ENCODE measurements around the gene FSD1L. TPM values are rescaled to one million over a fixed set of nuclear protein-coding genes. Genes with fewer than 3 reads are reported as not detected.

Gene FSD1L
- total RNA-seq, 2 donors from 2014 or later = 0.66 to 6.0 TPM

DNA sequence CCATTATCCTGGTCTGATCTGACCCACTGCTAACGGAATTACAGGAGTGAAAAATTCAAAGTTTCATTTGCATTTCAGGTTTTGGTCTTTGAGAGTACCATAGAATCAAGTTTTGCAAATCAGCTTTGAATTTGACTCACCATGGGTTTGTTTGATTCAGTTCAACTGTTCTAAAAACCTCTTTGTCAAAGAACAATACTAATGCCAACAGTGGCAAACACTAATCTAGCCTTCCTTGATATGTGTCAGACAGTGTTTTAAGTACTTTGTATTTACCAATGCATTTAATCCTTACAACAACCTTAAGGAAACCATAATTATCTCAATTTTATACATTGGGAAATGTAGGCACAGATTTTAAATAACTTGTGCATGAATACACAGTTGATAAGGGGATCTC lies 10.1 kb upstream of the FSD1L start:
- TF ChIP-seq POLR2A (IDR thresholded peaks at IDR 0.05) = no peak
- TF ChIP-seq, protein P1, sequence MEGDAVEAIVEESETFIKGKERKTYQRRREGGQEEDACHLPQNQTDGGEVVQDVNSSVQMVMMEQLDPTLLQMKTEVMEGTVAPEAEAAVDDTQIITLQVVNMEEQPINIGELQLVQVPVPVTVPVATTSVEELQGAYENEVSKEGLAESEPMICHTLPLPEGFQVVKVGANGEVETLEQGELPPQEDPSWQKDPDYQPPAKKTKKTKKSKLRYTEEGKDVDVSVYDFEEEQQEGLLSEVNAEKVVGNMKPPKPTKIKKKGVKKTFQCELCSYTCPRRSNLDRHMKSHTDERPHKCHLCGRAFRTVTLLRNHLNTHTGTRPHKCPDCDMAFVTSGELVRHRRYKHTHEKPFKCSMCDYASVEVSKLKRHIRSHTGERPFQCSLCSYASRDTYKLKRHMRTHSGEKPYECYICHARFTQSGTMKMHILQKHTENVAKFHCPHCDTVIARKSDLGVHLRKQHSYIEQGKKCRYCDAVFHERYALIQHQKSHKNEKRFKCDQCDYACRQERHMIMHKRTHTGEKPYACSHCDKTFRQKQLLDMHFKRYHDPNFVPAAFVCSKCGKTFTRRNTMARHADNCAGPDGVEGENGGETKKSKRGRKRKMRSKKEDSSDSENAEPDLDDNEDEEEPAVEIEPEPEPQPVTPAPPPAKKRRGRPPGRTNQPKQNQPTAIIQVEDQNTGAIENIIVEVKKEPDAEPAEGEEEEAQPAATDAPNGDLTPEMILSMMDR (IDR thresholded peaks at IDR 0.05) = no peak
- Histone ChIP-seq H3K36me3 (replicated peaks in 1 of 2; ENCODE audit: insufficient read depth in 1 of 2, low read depth in 2 of 2) (no peaks in the 10 kb centered on the region), H3K27ac (peak overlapping the region in 3 of 4 donors; percentile 27 to 49 (median 33)), H3K27me3 (no peaks in the 10 kb centered on the region), H3K4me1 (peaks cover 20% of the 10 kb centered on the region), H3K4me3 (no peak overlapping the region), H3K9me3 (no peaks in the 10 kb centered on the region)
- intact Hi-C loops (cut with DNase I) = no loop called here
- DNase-seq (no peak), ATAC-seq (no peak)
- 82 to 87% methylated on average over 1 of the region's 1 CpG for WGBS, 2 donors

DNA sequence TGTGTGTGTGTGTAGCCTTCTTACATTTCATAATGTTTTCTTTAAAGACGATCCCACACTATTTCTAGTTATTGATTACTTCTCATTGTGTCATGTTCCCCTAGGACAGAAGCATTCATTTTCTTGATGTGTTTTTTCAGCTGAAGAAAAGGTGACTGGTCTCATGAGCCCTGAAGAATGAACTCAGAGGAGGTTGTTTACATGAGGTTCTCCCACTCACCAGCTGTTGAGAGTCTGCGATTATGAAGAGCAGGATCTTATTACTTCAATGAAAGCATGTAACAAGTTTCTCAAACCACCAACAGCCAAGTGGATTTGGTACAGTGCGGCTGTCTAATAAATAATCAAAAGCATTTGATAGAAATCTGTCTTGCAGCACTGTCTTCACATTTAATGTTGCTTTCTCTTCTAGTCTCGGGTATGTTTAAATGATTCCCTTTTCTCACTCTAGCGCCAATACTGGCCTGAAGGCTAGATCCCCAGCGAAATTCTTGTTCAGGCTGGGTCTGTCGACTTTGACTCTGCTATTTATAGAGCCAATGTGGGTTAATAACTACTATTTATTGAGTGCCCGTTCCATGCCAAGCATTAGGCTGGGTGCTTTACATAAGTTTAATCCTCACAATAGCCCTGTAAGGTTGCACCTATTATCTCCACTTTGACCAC lies 9.6 kb upstream of the FSD1L start:
- intact Hi-C loops (cut with DNase I) = no loop called here
- Histone ChIP-seq H3K9me3 (no peaks in the 10 kb centered on the region), H3K27me3 (no peaks in the 10 kb centered on the region), H3K4me1 (peaks cover 16% of the 10 kb centered on the region), H3K4me3 (no peak overlapping the region), H3K36me3 (replicated peaks in 1 of 2; ENCODE audit: insufficient read depth in 1 of 2, low read depth in 2 of 2) (no peaks in the 10 kb centered on the region), H3K27ac (peak overlapping the region; percentile 27 to 56 (median 41))
- TF ChIP-seq, protein P1 (IDR thresholded peaks at IDR 0.05) = no peak
- 16 to 26% methylated on average over 8 of the region's 8 CpGs for WGBS, 2 donors
- DNase-seq (peak in 1 of 4 donors; percentile 30), ATAC-seq (peak; percentile 65)

DNA sequence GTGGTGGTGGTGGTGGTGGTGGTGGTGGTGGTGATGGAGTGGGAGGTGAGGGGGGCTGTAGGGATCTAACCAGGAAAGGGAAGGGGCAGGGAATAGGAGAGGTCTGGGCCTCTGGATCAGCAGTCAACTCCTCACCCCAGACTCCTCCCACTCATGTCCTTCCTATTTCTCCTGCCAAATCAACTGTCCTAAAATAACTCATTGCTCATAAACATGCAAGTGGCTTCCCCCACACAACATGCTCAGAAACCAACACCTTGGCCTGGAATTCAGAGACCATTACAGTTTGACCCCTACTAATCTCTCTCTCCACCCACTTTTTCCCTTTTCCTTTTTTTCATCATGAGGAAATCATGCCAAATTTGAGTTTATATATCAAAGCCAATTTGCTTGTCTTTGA lies 8.4 kb upstream of the FSD1L start:
- Histone ChIP-seq H3K27me3 (no peaks in the 10 kb centered on the region), H3K36me3 (replicated peaks in 1 of 2; ENCODE audit: insufficient read depth in 1 of 2, low read depth in 2 of 2) (no peaks in the 10 kb centered on the region), H3K27ac (no peak overlapping the region), H3K4me3 (no peak overlapping the region), H3K4me1 (peaks cover 16% of the 10 kb centered on the region), H3K9me3 (no peaks in the 10 kb centered on the region)
- intact Hi-C loops (cut with DNase I) = no loop called here
- ATAC-seq = no peak
- TF ChIP-seq, protein P1 (IDR thresholded peaks at IDR 0.05) = no peak
- TF ChIP-seq POLR2A (IDR thresholded peaks at IDR 0.05) = no peak
- no peak for DNase-seq

DNA sequence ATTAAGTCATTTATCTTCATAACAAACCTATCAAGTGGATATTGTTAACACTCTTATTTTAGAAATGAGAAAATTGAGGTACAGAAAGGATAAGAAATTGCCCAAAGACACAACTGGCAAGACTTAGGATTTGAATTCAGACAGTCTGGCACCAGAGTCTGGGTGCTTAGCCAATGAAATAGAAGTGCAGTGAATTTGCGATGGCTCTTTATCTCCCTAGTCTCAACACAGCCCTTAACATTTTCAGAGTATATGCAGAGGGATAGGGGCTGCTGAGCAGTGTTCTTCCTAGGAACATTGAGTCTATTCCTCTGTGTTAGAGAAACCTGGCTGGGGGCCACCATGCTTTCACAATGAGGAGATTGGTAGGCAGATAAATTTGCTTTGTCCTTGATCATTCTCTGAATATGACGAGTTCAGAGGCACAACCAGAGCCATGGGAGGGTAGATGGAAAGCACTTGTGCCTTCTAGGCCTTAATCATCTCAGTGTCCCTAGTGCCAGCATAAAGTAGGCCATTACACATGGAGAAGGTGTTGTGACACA lies 6.1 kb upstream of the FSD1L start:
- Histone ChIP-seq H3K27me3 (no peaks in the 10 kb centered on the region), H3K27ac (no peak overlapping the region), H3K36me3 (replicated peaks in 1 of 2; ENCODE audit: insufficient read depth in 1 of 2, low read depth in 2 of 2) (no peaks in the 10 kb centered on the region), H3K4me3 (no peak overlapping the region), H3K9me3 (no peaks in the 10 kb centered on the region), H3K4me1 (peaks cover 16% of the 10 kb centered on the region)
- no peak for ATAC-seq
- TF ChIP-seq, protein P1 (IDR thresholded peaks at IDR 0.05) = no peak
- TF ChIP-seq POLR2A (IDR thresholded peaks at IDR 0.05) = no peak
- 51 to 56% methylated on average over 2 of the region's 2 CpGs for WGBS, 2 donors
- DNase-seq = peak in 1 of 4 donors; percentile 21
- intact Hi-C loops (cut with DNase I) = no loop called here

DNA sequence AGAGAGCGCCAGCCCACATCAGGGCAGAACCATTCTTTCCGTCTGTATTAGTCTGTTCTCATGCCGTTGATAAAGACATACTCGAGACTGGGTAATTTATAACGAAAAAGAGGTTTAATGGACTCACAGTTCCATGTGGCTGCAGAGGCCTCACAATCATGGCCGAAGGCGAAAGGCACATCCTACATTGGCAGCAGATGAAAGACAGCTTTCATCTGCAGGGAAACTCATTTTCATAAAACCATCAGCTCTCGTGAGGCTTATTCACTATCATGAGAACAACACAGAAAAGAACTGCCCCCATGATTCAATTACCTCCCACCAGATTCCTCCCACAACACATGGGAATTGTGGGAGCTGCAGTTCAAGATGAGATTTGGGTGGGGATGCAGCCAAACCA lies 4.7 kb upstream of the FSD1L start:
- WGBS, 2 donors = 83 to 84% methylated on average over 8 of the region's 8 CpGs
- no peak for ATAC-seq
- no peak overlapping the region for H3K27ac ChIP-seq
- no peaks in the 10 kb centered on the region for H3K36me3 ChIP-seq (replicated peaks in 1 of 2; ENCODE audit: insufficient read depth in 1 of 2, low read depth in 2 of 2)
- H3K4me3 ChIP-seq = no peak overlapping the region
- peaks cover 14% of the 10 kb centered on the region for H3K4me1 ChIP-seq
- no peaks in the 10 kb centered on the region for H3K27me3 ChIP-seq
- DNase-seq = no peak
- intact Hi-C loops (cut with DNase I) = no loop called here
- H3K9me3 ChIP-seq = no peaks in the 10 kb centered on the region
- TF ChIP-seq, protein P1 (IDR thresholded peaks at IDR 0.05) = no peak
- TF ChIP-seq POLR2A (IDR thresholded peaks at IDR 0.05) = no peak
